IMR-90 (cell line): ENCODE data around the gene MUC5B. TPM values are rescaled to one million over a fixed set of nuclear protein-coding genes. Genes with fewer than 3 reads are reported as not detected.

Experiments
- ATAC-seq: fragments of 200-7000 bp; cut with Tn5 transposase; 2 replicates; pipeline ENCODE4 v1.9.1; 2020; ENCODE audit warnings: low read depth, mild to moderate bottlenecking, moderate library complexity
- BruUV-seq: library from RNA; stranded (reverse); fragments of 400-500 nt; replicated peaks from 2 replicates; lab custom pipeline; 2021; lab: Mats Ljungman, UMichigan
- CTCF ChIA-PET: fragments of 300-600 bp; formaldehyde crosslinking; extraction: SDS; loops from one replicate; lab custom pipeline; 2021; ENCODE audit warnings: antibody characterized with exemption; lab: Yijun Ruan, JAX
- POLR2A ChIA-PET: fragments of 300-600 bp; sonication (Branson Sonifier 250); formaldehyde crosslinking; loops from one replicate; lab custom pipeline; 2022; ENCODE audit warnings: antibody characterized with exemption; ENCODE audit not compliant: unreplicated experiment; lab: Charles Lee
- DNase-seq: peaks from one replicate; pipeline ENCODE4 v3.0.0; 2013
- H2AFZ ChIP-seq: replicated peaks from 2 replicates; pipeline ENCODE3; 2013; ENCODE audit warnings: low read length, mild to moderate bottlenecking; ENCODE audit not compliant: poor library complexity
- H2AK5ac ChIP-seq: 2 replicates; pipeline ENCODE4 v1.6.1; 2013; ENCODE audit warnings: low read depth, low read length, inconsistent platforms
- H2AK9ac ChIP-seq: replicated peaks from 2 replicates; pipeline ENCODE3; 2013; ENCODE audit warnings: mild to moderate bottlenecking, low read depth, low read length, moderate library complexity; ENCODE audit not compliant: poor library complexity
- H2BK120ac ChIP-seq: 2 replicates; pipeline ENCODE4 v1.6.1; 2013; ENCODE audit warnings: low read depth, low read length, inconsistent platforms
- H2BK15ac ChIP-seq: 3 replicates; pipeline ENCODE4 v1.6.1; 2013; ENCODE audit warnings: low read depth, low read length, inconsistent platforms
- H2BK20ac ChIP-seq: 2 replicates; pipeline ENCODE4 v1.6.1; 2013; ENCODE audit warnings: low read depth, mild to moderate bottlenecking, inconsistent platforms, low read length, moderate library complexity
- H2BK5ac ChIP-seq: 2 replicates; pipeline ENCODE4 v1.6.1; 2013; ENCODE audit warnings: mild to moderate bottlenecking, low read depth, low read length, inconsistent platforms; ENCODE audit not compliant: poor library complexity, severe bottlenecking
- H3K14ac ChIP-seq: replicated peaks from 2 replicates; pipeline ENCODE4 v1.6.1; 2013; ENCODE audit warnings: low read depth, low read length, inconsistent platforms
- H3K18ac ChIP-seq: 2 replicates; pipeline ENCODE4 v1.6.1; 2013; ENCODE audit warnings: low read depth, low read length, control low read depth
- H3K23ac ChIP-seq: 2 replicates; pipeline ENCODE4 v1.6.1; 2013; ENCODE audit warnings: low read depth, low read length, inconsistent platforms
- H3K27ac ChIP-seq: 2 replicates; pipeline ENCODE4 v1.5.1; 2013; ENCODE audit warnings: mild to moderate bottlenecking, control low read depth, low read length; ENCODE audit not compliant: insufficient read depth
- H3K27me3 ChIP-seq: 2 replicates; pipeline ENCODE4 v1.6.1; 2013; ENCODE audit warnings: low read length; ENCODE audit not compliant: control insufficient read depth, insufficient read depth
- H3K36me3 ChIP-seq: 2 replicates; pipeline ENCODE4 v1.6.1; 2013; ENCODE audit warnings: low read length, mixed read lengths; ENCODE audit not compliant: control insufficient read depth, insufficient read depth
- H3K4ac ChIP-seq: 2 replicates; pipeline ENCODE4 v1.6.1; 2013; ENCODE audit warnings: low read depth, low read length, inconsistent platforms
- H3K4me1 ChIP-seq: 2 replicates; pipeline ENCODE4 v1.6.1; 2013; ENCODE audit warnings: low read length, mixed read lengths; ENCODE audit not compliant: control insufficient read depth, insufficient read depth
- H3K4me2 ChIP-seq: 2 replicates; pipeline ENCODE4 v1.6.1; 2013; ENCODE audit warnings: low read depth, mild to moderate bottlenecking, control low read depth, low read length, moderate library complexity
- H3K4me3 ChIP-seq: 2 replicates; pipeline ENCODE4 v1.5.1; 2013; ENCODE audit warnings: low read depth, mild to moderate bottlenecking, control low read depth, low read length, moderate library complexity; ENCODE audit not compliant: insufficient read depth
- H3K56ac ChIP-seq: 2 replicates; pipeline ENCODE4 v1.6.1; 2013; ENCODE audit warnings: low read length, inconsistent platforms; ENCODE audit not compliant: insufficient read depth; ENCODE audit errors: extremely low read depth
- H3K79me1 ChIP-seq, 2 experiments: 2 replicates each; pipeline ENCODE4 v1.6.1; 2013; ENCODE audit warnings: low read length in 2 of 2, inconsistent platforms in 1 of 2, low read depth in 1 of 2
- H3K9ac ChIP-seq: 2 replicates; pipeline ENCODE4 v1.6.1; 2013; ENCODE audit warnings: low read depth, low read length, control low read depth
- H3K9me1 ChIP-seq: 2 replicates; pipeline ENCODE4 v1.6.1; 2013; ENCODE audit warnings: low read length, inconsistent platforms; ENCODE audit not compliant: insufficient read depth
- H3K9me3 ChIP-seq: 2 replicates; pipeline ENCODE4 v1.6.1; 2013; ENCODE audit warnings: low read length; ENCODE audit not compliant: control insufficient read depth, insufficient read depth
- H4K20me1 ChIP-seq: 2 replicates; pipeline ENCODE4 v1.6.1; 2013; ENCODE audit warnings: low read length, inconsistent platforms; ENCODE audit not compliant: insufficient read depth
- H4K5ac ChIP-seq: 2 replicates; pipeline ENCODE4 v1.6.1; 2013; ENCODE audit warnings: mild to moderate bottlenecking, low read depth, low read length, control low read depth
- H4K8ac ChIP-seq, 2 experiments: 2 replicates each; pipeline ENCODE4 v1.6.1; 2013; ENCODE audit warnings: low read depth in 2 of 2, low read length in 2 of 2, control low read depth in 1 of 2, inconsistent platforms in 1 of 2
- H4K91ac ChIP-seq: 2 replicates; pipeline ENCODE4 v1.6.1; 2013; ENCODE audit warnings: low read depth, low read length, inconsistent platforms; ENCODE audit not compliant: insufficient read depth
- CEBPB ChIP-seq: IDR thresholded peaks from 2 replicates; pipeline ENCODE4 v1.6.1; 2012; ENCODE audit warnings: low read depth, low read length, improper control_type of control experiment
- CHD1 ChIP-seq: IDR thresholded peaks from 2 replicates; pipeline ENCODE4 v1.6.1; 2012; ENCODE audit warnings: low read depth, low read length, improper control_type of control experiment
- CTCF ChIP-seq: conservative IDR thresholded peaks from 2 replicates; pipeline ENCODE4 v1.5.1; 2012; ENCODE audit warnings: mild to moderate bottlenecking, low read depth, low read length, improper control_type of control experiment
- FOS ChIP-seq: fragments of 150-350 bp; IDR thresholded peaks from 2 replicates; pipeline ENCODE4 v1.6.1; 2016; ENCODE audit warnings: low read depth, low read length
- MAFK ChIP-seq: IDR thresholded peaks from 2 replicates; pipeline ENCODE4 v1.6.1; 2012; ENCODE audit warnings: low read depth, low read length, improper control_type of control experiment
- MAZ ChIP-seq: IDR thresholded peaks from 2 replicates; pipeline ENCODE4 v1.6.1; 2012; ENCODE audit warnings: low read depth, mild to moderate bottlenecking, low read length, improper control_type of control experiment, moderate library complexity, borderline replicate concordance
- RAD21 ChIP-seq: IDR thresholded peaks from 2 replicates; pipeline ENCODE4 v1.6.1; 2012; ENCODE audit warnings: low read length, improper control_type of control experiment
- RCOR1 ChIP-seq: IDR thresholded peaks from 2 replicates; pipeline ENCODE4 v1.6.1; 2012; ENCODE audit warnings: mild to moderate bottlenecking, low read length, improper control_type of control experiment; ENCODE audit not compliant: insufficient replicate concordance
- WGBS, 2 experiments: methylation state at CpG; one replicate each; pipeline versions ENCODE4 v1.1.5 to v1.1.7; 2013; ENCODE audit warnings: missing lambda C conversion rate in 2 of 2; ENCODE audit not compliant: insufficient read length in 1 of 2; ENCODE audit errors: extremely low coverage in 2 of 2; 5-methylcytosine and 5-hydroxymethylcytosine counted together
- dilution Hi-C: fragments of 300-500 bp; cut with HindIII; formaldehyde crosslinking; loops from one replicate; pipeline ENCODE4 v1.14.3; 2018; ENCODE audit warnings: low sequenced_read_pairs; ENCODE audit not compliant: unreplicated experiment
- in situ Hi-C: fragments of 300-500 bp; cut with MboI; formaldehyde crosslinking; loops from 3 replicates; pipeline ENCODE4 v1.14.3; 2019; ENCODE audit warnings: low sequenced_read_pairs, inconsistent platforms, mixed read lengths
- intact Hi-C: fragments of 100-400 bp; cut with micrococcal nuclease; formaldehyde crosslinking; loops from 2 replicates; pipeline ENCODE4 v1.10.0; 2022
- polyA plus RNA-seq, 3 experiments: library from polyadenylated mRNA; depleted of rRNA; stranded (reverse); fragments of >200 nt; gene quantifications; 2 replicates each; pipeline ENCODE4 v1.2.3, GENCODE V29; 2012; ENCODE audit warnings: low replicate concordance in 1 of 3
- total RNA-seq: library from RNA; depleted of rRNA; stranded (reverse); fragments of >200 nt; gene quantifications from 2 replicates; pipeline ENCODE4 v1.2.3, GENCODE V29; 2012

The MUC5B gene
- total and polyA plus RNA-seq, 2 of the 4 experiments (the other 2 are of a cell fraction) = not detected

GRCh38 chr11:1178201-1178885 lies 44.5 kb upstream of the MUC5B start:
- no peak overlapping the region for H3K4me3 ChIP-seq
- no peak for TF ChIP-seq FOS
- no peak for TF ChIP-seq CTCF
- no peak for TF ChIP-seq CEBPB
- no peak for TF ChIP-seq MAZ
- no peak for TF ChIP-seq RCOR1
- TF ChIP-seq RAD21 = no peak
- no peak for TF ChIP-seq CHD1
- no peak for TF ChIP-seq MAFK
- H3K79me1 ChIP-seq = no peaks in the 10 kb centered on the region
- no peaks in the 10 kb centered on the region for H3K27me3 ChIP-seq
- H3K18ac ChIP-seq = no peak overlapping the region
- H2BK120ac ChIP-seq = no peak overlapping the region
- H3K9me1 ChIP-seq = no peaks in the 10 kb centered on the region
- no peak overlapping the region for H2BK15ac ChIP-seq
- H2BK5ac ChIP-seq = no peak overlapping the region
- no peak overlapping the region for H3K56ac ChIP-seq
- no TSS peak for BruUV-seq
- dilution Hi-C loops (no loop called here), intact Hi-C loops (no loop called here), in situ Hi-C loops (no loop called here)
- H3K23ac ChIP-seq = no peak overlapping the region
- H3K27ac ChIP-seq = no peak overlapping the region
- no peak overlapping the region for H2AK5ac ChIP-seq
- H3K36me3 ChIP-seq = no peaks in the 10 kb centered on the region
- no peak overlapping the region for H3K4ac ChIP-seq
- H4K8ac ChIP-seq = no peak overlapping the region
- DNase-seq (no peak), ATAC-seq (no peak)
- CTCF ChIA-PET = no interaction called here
- no peak overlapping the region for H3K4me2 ChIP-seq
- no peaks in the 10 kb centered on the region for H3K4me1 ChIP-seq
- H3K9me3 ChIP-seq = no peaks in the 10 kb centered on the region; the same call in 1 of the 2 replicates
- no peaks in the 10 kb centered on the region for H4K20me1 ChIP-seq
- no peak overlapping the region for H3K9ac ChIP-seq
- H2AK9ac ChIP-seq = no peak overlapping the region
- POLR2A ChIA-PET = no interaction called here
- no peak overlapping the region for H2AFZ ChIP-seq
- H4K5ac ChIP-seq = no peak overlapping the region
- H3K14ac ChIP-seq = no peak overlapping the region
- WGBS, 2 experiments = 85% methylated on average over 11 of the region's 31 CpGs; no CpG with 5 or more reads in 1 of the 2 experiments
- H4K91ac ChIP-seq = no peak overlapping the region
- no peak overlapping the region for H2BK20ac ChIP-seq
